Stimulated activated effector memory CD8-positive, alpha-beta T cell treated with anti-CD3 and anti-CD28 coated beads, Interleukin-12 subunit alpha, Interleukin-12 subunit beta, amount 100 ng/mL, for 72 hours (primary cell): ENCODE data around the gene ASMTL.
"Not testable (repeated sequence)": the region's sequence is repeated elsewhere in the genome, so short reads cannot be mapped to it uniquely, and the experiment has no call there.

ENCODE experiments used
- ATAC-seq: fragments of 150-1000 bp; cut with Tn5 transposase; 2 replicates; pipeline ENCODE4 v1.10.0; 2021
- DNase-seq, 2 donors: peaks; one replicate each; pipeline ENCODE4 v3.0.0; 2021 to 2022; ENCODE audit warnings: low spot score in 2 of 2
- H3K27ac Mint-ChIP-seq: one replicate; pipeline ENCODE4 v1.8.0; 2022; ENCODE audit warnings: mild to moderate bottlenecking, mixed read lengths
- H3K36me3 Mint-ChIP-seq: one replicate; pipeline ENCODE4 v1.8.0; 2022; ENCODE audit warnings: mild to moderate bottlenecking, mixed read lengths
- H3K4me1 Mint-ChIP-seq: one replicate; pipeline ENCODE4 v1.8.0; 2022; ENCODE audit warnings: mixed read lengths
- H3K4me3 Mint-ChIP-seq: one replicate; pipeline ENCODE4 v1.8.0; 2022; ENCODE audit warnings: mild to moderate bottlenecking, mixed read lengths
- H3K9me3 Mint-ChIP-seq: one replicate; pipeline ENCODE4 v1.8.0; 2022; ENCODE audit warnings: mixed read lengths

ASMTL gene

DNA sequence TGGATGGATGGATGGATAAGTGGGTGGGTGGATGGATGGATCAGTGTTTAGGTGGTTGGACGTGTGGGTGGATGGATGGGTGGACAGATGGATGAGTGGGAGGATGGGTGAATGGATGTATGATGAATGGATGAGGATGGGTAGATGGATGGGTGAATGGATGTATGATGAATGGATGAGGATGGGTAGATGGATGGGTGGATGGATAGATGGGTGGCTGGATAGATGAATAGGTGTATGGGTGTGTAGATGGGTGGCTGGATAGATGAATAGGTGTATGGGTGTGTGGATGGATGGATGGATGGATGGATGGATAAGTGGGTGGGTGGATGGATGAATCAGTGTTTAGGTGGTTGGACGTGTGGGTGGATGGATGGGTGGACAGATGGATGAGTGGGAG is 21.9 kb upstream of the ASMTL start:
- peak overlapping the region; percentile 74 for H3K4me3 Mint-ChIP-seq
- H3K9me3 Mint-ChIP-seq, result peaks cover 15% of the 10 kb centered on the region
- H3K27ac Mint-ChIP-seq, result peak overlapping the region; percentile 94
- DNase-seq, ATAC-seq: not testable (repeated sequence)
- H3K36me3 Mint-ChIP-seq, result peaks cover 100% of the 10 kb centered on the region
- H3K4me1 Mint-ChIP-seq, result peaks cover 90% of the 10 kb centered on the region

DNA sequence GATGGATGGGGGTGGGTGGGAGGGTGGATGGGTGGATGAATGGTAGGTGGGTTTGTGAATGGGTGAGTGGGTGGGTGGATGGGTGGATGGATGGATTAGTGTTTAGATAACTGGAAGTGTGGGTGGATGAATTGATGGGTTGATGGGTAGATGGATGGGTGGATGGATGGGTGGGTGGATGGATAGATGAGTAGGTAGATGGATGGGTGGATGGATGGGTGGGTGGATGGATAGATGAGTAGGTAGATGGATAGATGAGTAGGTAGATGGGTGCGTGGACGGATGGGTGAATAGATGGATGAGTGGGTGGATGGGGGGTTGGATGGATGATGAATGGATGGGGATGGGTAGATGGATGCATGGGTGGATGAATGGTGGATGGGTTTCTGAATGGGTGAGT is 20.3 kb upstream of the ASMTL start:
- Mint-ChIP-seq H3K9me3 (peaks cover 15% of the 10 kb centered on the region), H3K36me3 (peaks cover 99% of the 10 kb centered on the region), H3K4me1 (peaks cover 87% of the 10 kb centered on the region), H3K4me3 (peak overlapping the region; percentile 74), H3K27ac (peak overlapping the region; percentile 94)
- DNase-seq (peak in 1 of 2 donors; percentile 0), ATAC-seq (no peak)

DNA sequence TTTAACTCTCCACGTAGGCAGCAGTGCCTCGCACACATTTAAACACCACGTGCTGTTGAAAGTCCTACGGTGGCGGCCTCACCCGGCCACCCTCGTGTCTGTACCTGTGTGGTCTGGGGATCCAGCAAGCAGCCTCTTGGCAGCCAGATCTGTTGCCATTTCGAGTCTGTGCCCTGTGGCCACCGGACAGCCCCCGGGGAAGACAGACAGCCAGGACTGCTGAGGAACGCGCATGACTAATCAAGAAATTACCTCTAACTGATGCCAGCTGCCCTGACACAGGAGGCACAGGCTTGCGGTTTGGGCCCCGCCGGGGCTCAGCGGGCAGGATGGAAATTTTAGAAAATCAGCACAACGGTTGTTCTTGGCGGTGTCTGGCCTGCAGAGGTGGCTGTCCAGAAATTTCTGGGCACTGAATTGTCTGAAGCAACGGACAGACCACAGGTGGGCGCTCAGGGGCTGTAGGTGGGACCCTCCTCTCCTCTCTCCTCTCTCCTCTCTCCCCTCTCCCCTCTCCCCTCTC is 15.6 kb upstream of the ASMTL start:
- ATAC-seq, result peak; percentile 80
- Mint-ChIP-seq H3K4me3 (peak overlapping the region; percentile 74), H3K9me3 (peaks cover 6% of the 10 kb centered on the region), H3K27ac (peak overlapping the region; percentile 94), H3K36me3 (peaks cover 99% of the 10 kb centered on the region), H3K4me1 (peaks cover 95% of the 10 kb centered on the region)
- DNase-seq, result peak; percentile 64 to 94

DNA sequence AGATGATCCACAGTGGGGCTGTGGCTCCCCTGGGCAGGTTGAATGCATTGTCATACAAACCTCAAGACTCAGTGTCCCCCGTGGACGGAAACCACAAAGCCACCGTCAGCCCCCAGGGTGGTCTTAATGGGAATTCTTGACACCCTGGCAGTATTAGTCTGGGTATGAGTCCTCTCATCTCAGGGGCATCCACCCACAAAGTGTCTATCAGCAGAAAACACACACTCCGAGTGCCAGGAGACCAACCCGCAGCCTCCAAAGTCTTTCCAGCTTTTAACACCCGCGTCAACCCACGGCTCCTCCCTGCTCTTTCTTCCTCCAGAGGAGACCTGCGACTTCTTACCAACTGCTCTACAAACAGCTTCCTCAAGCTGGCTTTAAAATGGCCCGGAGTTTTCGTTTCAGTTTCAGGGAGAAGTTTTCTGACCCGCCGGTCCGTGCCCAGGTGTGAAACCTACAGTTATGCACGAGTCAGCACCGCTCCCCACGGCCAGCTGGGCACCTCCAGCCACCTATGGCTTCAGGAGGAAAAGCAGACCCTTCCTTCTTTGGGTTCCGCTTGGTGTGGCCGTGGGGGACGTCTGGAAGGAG is 14.4 kb upstream of the ASMTL start:
- Mint-ChIP-seq H3K36me3 (peaks cover 99% of the 10 kb centered on the region), H3K27ac (peak overlapping the region; percentile 94), H3K4me3 (peak overlapping the region; percentile 74), H3K9me3 (peaks cover 3% of the 10 kb centered on the region), H3K4me1 (peaks cover 94% of the 10 kb centered on the region)
- ATAC-seq (no peak), DNase-seq (peak in 1 of 2 donors; percentile 81)

DNA sequence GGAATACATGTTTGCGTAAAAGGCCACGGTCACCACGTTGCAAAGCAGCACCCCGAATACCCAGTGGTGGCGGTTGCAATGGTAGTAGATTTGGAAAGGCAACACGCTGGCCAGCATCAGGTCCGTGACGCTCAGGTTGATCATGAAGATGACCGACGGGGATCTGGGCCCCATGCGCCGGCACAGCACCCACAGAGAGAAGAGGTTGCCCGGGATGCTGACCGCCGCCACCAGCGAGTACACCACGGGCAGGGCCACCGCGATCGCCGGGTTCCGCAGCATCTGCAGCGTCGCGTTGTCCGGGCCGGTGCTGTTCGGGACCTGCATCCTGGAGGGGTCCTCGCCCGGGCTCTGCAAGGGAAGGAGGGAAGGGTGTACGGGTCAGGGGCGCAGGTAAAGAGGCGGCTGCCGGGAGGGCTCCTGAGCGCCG is 13.5 kb upstream of the ASMTL start:
- peak overlapping the region; percentile 94 for H3K27ac Mint-ChIP-seq
- H3K4me1 Mint-ChIP-seq, result peaks cover 91% of the 10 kb centered on the region
- H3K9me3 Mint-ChIP-seq, result no peaks in the 10 kb centered on the region
- H3K4me3 Mint-ChIP-seq, result peak overlapping the region; percentile 74
- no peak for ATAC-seq
- H3K36me3 Mint-ChIP-seq, result peaks cover 97% of the 10 kb centered on the region
- DNase-seq, result peak; percentile 4 to 53

DNA sequence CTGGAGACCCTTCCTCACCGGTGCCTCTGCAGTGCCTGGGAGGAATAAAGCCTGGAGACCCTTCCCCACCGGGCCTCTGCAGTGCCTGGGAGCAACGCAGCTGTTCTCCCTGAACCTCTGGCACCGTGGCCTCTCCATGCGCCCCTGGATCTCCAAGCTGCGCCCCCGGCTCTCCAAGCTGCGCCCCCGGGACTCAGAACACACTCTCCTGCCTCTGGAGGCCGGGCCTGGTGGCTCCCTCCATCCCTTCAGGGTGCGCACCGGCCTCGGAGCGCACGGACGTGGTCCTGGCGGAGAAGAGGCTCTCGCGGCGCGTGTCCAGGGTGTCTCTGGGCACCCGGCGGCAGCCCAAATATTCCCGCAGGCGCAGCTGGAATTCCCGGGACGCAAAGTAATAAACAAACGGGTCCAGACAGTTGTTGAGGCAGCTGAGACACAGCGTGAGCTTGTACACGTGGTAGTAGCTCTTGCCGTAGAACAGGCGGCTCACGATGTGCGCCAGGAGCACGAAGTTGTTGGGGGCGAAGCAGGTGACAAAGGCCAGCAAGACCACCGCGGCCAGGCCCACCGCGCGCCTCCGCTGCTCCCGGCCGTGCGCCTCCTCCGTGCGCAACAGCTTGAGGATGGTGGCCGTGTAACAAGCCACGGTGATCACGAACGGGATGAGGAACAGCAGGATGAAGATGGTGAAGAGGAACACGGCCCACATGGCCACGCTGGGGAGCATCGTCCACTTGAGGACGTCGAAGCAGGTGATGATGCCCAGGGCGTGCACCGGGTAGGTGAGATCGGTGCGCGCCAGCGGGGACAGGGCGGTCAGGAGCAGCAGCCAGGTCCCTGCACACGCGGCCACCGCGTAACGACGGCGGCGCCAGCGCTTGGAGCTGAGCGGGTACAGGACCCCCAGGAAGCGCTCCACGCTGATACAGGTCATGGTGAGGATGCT is 12.8 kb upstream of the ASMTL start:
- Mint-ChIP-seq H3K36me3 (peaks cover 90% of the 10 kb centered on the region), H3K27ac (peak overlapping the region; percentile 94), H3K4me3 (peak overlapping the region; percentile 74), H3K9me3 (no peaks in the 10 kb centered on the region), H3K4me1 (peaks cover 84% of the 10 kb centered on the region)
- ATAC-seq, result no peak
- DNase-seq, result peak; percentile 2 to 49

DNA sequence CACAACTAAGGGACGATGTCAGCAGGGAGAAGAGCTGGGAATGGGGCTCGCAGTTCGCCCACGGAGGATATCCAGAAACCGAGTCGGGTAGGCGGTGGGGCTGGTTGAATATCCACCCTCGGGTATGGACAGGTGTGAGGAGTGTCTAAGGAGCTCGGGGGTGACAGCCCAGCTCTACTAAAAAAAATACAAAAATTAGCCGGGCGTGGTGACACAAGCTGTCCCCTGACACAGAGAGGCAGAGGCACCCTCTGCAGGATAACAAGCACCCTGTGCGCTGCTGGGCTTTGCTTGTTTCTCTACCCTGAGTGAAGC is 12.2 kb upstream of the ASMTL start:
- H3K27ac Mint-ChIP-seq, result peak overlapping the region; percentile 94

DNA sequence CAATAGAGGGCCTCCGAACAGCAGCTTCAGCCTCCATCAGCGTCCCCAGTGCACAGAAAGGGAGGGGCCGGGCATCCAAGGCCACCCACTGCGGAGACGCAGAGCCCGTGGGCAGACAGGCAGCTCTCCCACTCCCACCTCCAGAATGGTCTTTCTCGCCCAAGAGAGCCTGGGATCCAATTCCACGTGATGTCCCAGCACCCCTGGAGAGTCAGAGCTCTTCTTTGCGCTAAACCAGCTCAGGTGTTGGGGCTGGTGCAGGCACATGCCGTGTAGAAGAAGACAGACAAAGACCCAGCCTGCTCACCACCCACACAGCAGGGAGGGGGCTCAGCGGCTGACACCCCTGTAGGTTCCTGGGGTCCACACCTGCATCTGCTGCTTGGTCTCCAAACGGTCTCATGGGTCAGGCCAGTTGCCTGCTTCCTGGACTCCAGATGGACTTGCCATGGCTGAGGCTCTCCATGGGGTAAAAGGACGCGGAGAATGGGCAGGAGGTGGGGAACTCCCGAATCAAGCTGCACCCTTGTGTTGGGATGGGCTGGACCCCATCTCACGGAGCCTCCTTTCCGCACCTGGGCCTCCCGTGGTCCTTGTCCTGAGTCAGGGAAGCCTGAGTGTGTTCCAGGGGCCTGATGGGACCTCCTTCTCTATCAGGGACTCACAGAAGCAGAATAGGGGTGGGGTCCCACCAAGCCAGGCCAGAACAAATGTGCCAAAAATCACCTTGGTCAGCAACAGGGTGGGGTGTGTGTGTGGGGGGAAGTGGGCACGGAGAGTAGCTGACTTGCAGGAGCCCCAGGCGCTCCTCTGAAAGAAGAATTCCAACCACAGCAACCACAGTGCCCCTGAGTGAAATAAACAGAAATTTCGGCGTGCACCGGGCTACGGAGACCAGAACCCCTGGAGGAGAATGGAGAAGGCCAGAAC is 11.6 kb upstream of the ASMTL start:
- no peaks in the 10 kb centered on the region for H3K9me3 Mint-ChIP-seq
- peak overlapping the region; percentile 74 for H3K4me3 Mint-ChIP-seq
- H3K27ac Mint-ChIP-seq, result peak overlapping the region; percentile 94
- peaks cover 78% of the 10 kb centered on the region for H3K36me3 Mint-ChIP-seq
- ATAC-seq (no peak), DNase-seq (peak in 1 of 2 donors; percentile 78)
- peaks cover 72% of the 10 kb centered on the region for H3K4me1 Mint-ChIP-seq

More for the DNA sequence above, 12.2 kb upstream of the ASMTL start:
- Mint-ChIP-seq H3K9me3 (no peaks in the 10 kb centered on the region), H3K4me1 (peaks cover 78% of the 10 kb centered on the region), H3K36me3 (peaks cover 84% of the 10 kb centered on the region), H3K4me3 (peak overlapping the region; percentile 74)
- DNase-seq, result no peak
- no peak for ATAC-seq

DNA sequence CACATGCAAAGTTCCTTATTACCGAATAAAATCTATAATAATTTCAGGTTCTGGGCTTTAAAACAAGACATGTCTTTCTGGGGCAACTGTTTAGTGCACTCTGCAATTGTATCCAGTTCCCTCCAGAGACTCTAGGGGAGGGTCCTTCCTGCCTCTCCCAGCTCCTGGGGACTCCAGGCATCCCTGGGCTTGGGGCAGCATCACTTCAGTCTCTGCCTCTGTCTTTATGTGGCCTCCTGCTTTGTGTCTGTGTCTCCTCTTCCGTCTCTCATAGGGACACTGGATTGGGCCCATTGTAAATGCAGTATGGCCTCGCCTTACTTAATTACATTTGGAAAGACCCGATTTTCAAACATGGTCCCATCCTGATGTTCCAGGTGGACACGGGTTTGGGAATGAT is 10.9 kb upstream of the ASMTL start:
- Mint-ChIP-seq H3K4me1 (peaks cover 66% of the 10 kb centered on the region), H3K9me3 (no peaks in the 10 kb centered on the region), H3K27ac (peak overlapping the region; percentile 94), H3K4me3 (peak overlapping the region; percentile 74), H3K36me3 (peaks cover 72% of the 10 kb centered on the region)
- DNase-seq, result peak in 1 of 2 donors; percentile 62
- no peak for ATAC-seq

DNA sequence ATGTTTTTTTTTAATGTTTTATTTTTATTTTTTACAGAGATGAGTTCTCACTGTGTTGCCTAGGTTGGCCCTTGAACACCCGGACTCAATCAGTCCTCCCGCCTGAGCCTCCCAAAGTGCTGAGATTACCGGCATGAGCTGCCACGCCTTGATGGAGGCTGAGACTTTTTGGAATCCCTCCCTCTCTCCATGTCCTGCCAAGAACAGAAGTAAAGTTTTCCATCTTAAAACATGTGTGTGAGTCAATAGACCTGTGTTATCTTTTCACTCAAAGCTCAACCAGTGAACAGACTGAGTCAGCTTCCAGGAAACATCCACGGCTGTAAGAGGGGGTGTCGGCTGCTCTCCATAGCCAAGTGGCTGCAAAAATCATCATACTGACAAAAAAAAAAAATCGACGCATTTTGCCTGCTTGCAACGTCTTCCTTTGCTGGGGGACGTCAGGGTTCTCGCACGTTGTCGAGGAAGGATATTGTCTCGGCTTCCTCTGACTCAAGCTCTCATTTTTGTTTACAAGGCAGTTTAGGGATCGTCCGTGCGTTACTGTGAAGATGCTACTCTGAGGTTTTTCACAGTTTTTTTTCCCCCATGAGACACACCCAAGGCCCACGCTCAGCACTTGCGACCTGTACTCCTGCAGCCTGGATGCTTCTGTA is 10.0 kb upstream of the ASMTL start:
- peaks cover 60% of the 10 kb centered on the region for H3K4me1 Mint-ChIP-seq
- H3K4me3 Mint-ChIP-seq, result peak overlapping the region; percentile 74
- DNase-seq (peak; percentile 43 to 91), ATAC-seq (peak; percentile 90)
- no peaks in the 10 kb centered on the region for H3K9me3 Mint-ChIP-seq
- peak overlapping the region; percentile 94 for H3K27ac Mint-ChIP-seq
- H3K36me3 Mint-ChIP-seq, result peaks cover 63% of the 10 kb centered on the region

DNA sequence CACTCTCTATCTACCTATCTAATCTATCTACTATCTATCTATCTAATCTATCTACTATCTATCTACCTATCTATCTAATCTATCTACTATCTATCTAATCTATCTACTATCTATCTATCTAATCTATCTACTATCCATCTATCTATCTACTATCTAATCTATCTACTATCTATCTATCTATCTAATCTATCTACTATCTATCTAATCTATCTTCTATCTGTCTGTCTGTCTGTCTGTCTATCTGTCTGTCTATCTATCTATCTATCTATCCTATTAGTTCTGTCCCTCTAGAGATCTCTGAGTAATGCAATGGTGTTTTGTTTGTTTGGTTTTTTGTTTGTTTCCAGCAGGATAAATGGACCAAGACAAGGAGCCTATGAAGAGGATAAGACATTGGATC is 9.4 kb upstream of the ASMTL start:
- peaks cover 55% of the 10 kb centered on the region for H3K4me1 Mint-ChIP-seq
- no peaks in the 10 kb centered on the region for H3K9me3 Mint-ChIP-seq
- H3K36me3 Mint-ChIP-seq, result peaks cover 57% of the 10 kb centered on the region
- peak overlapping the region; percentile 74 for H3K4me3 Mint-ChIP-seq
- ATAC-seq (no peak), DNase-seq (no peak)
- peak overlapping the region; percentile 94 for H3K27ac Mint-ChIP-seq

DNA sequence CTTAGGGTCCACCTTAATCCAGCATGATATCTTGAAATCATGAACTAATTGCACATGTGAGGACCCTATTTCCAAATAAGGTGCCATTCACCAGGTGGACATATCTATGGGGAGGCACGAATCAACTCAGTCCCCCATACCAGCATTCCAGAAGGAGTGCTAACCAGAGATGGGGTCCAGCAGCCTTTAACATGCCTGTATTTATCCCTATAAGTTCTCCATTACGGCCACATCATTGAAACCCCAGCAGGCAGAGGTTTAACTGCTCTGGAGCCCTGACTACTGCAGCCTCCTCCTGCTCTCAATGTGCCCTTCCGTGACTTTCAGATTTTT is 3.2 kb upstream of the ASMTL start:
- peak overlapping the region; percentile 75 for H3K27ac Mint-ChIP-seq
- DNase-seq, result no peak

DNA sequence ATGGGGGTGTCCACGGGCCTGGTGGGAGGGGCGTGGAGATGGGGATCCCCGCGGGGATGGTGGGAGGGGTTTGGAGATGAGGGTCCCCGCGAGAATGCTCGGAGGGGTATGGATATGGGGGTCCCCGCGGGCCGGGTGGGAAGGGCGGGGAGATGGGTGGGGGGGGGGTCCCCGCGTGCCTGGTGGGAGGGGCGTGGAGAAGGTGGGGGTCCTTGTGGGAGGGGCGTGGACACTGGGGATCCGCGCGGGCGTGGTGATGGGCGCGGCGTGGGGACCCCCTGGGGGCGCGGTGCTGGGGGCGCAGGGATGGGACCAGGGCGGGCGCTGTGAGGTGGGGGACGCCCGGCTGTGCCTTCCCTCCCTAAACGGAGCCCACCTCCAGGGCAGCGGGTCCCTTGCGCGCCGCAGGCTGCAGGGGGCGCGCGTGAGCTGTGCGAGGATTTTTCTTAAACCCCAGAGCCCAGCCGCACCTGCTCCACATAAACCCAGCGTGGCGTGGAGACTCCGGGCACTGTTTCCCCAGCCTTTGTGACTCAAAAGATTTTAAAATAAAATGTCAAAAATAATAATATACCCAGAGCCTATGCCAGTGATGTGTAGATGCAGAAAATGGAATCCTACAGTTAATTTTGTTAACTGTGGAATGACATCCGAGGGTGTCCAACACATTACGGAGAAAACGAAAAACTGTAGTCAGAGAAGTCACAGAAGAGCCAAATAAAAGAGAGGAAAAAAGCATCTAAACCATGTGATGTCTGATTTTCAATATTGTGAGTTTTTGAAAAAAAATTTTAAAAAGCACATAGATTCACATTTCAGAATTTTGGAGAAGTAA is 1.5 kb upstream of the ASMTL start:
- Mint-ChIP-seq H3K4me3 (peak overlapping the region; percentile 84), H3K4me1 (peaks cover 35% of the 10 kb centered on the region), H3K9me3 (peaks cover 2% of the 10 kb centered on the region), H3K27ac (peak overlapping the region; percentile 27), H3K36me3 (peaks cover 28% of the 10 kb centered on the region)
- DNase-seq (peak; percentile 98 to 100), ATAC-seq (peak; percentile 70)

More for the DNA sequence above, 3.2 kb upstream of the ASMTL start:
- peaks cover 14% of the 10 kb centered on the region for H3K36me3 Mint-ChIP-seq
- ATAC-seq, result no peak
- H3K4me3 Mint-ChIP-seq, result peak overlapping the region; percentile 5
- H3K9me3 Mint-ChIP-seq, result no peaks in the 10 kb centered on the region
- H3K4me1 Mint-ChIP-seq, result peaks cover 20% of the 10 kb centered on the region

DNA sequence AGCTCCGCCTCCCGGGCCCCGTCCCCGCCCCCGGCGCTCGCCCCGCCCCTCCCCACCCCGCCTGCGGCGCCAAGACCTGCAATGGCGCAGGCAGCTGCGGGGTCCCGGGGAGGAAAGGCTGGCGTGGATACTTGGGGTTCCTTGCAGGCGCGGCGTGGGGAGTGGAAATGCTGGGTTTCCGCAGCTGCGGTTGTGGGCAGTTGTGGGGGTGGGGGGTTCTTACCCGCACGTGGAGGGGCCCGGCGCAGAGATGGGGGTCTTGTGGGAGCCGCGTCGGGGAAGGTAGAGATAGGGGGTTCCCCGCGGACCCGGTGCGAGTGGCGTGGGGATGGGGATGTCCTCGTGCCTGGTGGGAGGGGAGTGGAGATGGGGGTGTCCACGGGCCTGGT is 680 bp upstream of the ASMTL start:
- H3K9me3 Mint-ChIP-seq, result peaks cover 10% of the 10 kb centered on the region
- H3K4me1 Mint-ChIP-seq, result peaks cover 43% of the 10 kb centered on the region
- H3K27ac Mint-ChIP-seq, result peak overlapping the region; percentile 78
- peak overlapping the region; percentile 84 for H3K4me3 Mint-ChIP-seq
- DNase-seq (peak in 1 of 2 donors; percentile 93), ATAC-seq (peak; percentile 63)
- H3K36me3 Mint-ChIP-seq, result peaks cover 36% of the 10 kb centered on the region
